ENCODE measurements around the gene MYLK2. TPM values are rescaled to one million over a fixed set of nuclear protein-coding genes. Genes with fewer than 3 reads are reported as not detected.

The MYLK2 gene
- total RNA-seq (2014; rRNA removed; shearing (Covaris generic)), result 0.21 TPM in 1 of 2 replicates, not detected in the other

GRCh38 chr20:31819083-31819784 lies at the start of gene MYLK2:
MYLK2 (plus strand) TSS chr20:31819356; CDS start chr20:31819581, 225 bp downstream.
- no peaks in the 10 kb centered on the region for H3K27me3 ChIP-seq (ENCODE audit: control insufficient read depth, insufficient read depth, low read length)
- H3K36me3 ChIP-seq (replicated peaks; ENCODE audit: control insufficient read depth, insufficient read depth, low read length), result no peaks in the 10 kb centered on the region
- peak; percentile 61 for DNase-seq
- no peak within 1 kb of the TSS for H3K4me3 ChIP-seq (ENCODE audit: insufficient read depth, low read depth, low read length)

DNA sequence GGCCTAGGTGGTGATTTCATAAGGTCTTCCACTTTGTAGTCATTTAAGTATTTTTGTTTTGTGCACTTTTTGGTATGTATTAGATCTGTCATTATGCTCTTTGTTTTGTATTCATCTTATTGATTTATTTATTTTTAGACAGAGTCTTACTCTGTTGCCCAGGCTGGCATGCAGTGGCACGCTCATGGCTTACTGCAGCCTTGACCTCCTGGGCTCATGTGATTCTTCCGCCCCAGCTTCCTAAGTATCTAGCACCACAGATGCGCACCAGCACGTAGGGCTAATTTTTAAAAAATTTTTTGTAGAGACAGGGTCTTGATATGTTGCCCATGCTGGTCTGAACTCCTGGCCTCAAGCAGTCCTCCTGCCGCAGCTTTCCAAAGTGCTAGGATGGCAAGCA lies 49.5 kb upstream of the MYLK2 start:
- no peak for DNase-seq
- peaks cover 40% of the 10 kb centered on the region for H3K36me3 ChIP-seq (replicated peaks; ENCODE audit: control insufficient read depth, insufficient read depth, low read length)
- no peaks in the 10 kb centered on the region for H3K27me3 ChIP-seq (ENCODE audit: control insufficient read depth, insufficient read depth, low read length)
- H3K4me3 ChIP-seq (ENCODE audit: insufficient read depth, low read depth, low read length), result no peak overlapping the region

DNA sequence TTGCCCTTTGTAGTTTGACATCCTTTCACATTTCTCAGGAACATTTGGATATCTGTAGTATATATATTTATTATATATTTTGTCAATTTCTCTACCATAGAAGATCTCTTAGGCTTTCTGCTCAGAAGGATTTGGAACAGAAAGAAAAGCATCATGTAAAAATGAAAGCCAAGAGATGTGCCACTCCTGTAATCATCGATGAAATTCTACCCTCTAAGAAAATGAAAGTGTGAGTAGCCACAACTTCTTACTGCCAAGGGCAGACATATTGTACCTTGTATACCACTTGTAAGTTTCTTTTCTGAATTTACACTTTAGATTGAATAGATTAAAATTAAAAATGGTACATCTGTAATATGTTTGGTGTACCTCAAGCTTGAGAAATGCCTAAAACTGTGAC lies 48.9 kb upstream of the MYLK2 start:
- peaks cover 40% of the 10 kb centered on the region for H3K36me3 ChIP-seq (replicated peaks; ENCODE audit: control insufficient read depth, insufficient read depth, low read length)

GRCh38 chr20:31774408-31774807 lies 44.7 kb upstream of the MYLK2 start:
- H3K36me3 ChIP-seq (replicated peaks; ENCODE audit: control insufficient read depth, insufficient read depth, low read length), result peaks cover 49% of the 10 kb centered on the region
- DNase-seq, result no peak
- no peak overlapping the region for H3K4me3 ChIP-seq (ENCODE audit: insufficient read depth, low read depth, low read length)

More for the DNA sequence above, 48.9 kb upstream of the MYLK2 start:
- DNase-seq, result no peak
- H3K27me3 ChIP-seq (ENCODE audit: control insufficient read depth, insufficient read depth, low read length), result no peaks in the 10 kb centered on the region
- no peak overlapping the region for H3K4me3 ChIP-seq (ENCODE audit: insufficient read depth, low read depth, low read length)

DNA sequence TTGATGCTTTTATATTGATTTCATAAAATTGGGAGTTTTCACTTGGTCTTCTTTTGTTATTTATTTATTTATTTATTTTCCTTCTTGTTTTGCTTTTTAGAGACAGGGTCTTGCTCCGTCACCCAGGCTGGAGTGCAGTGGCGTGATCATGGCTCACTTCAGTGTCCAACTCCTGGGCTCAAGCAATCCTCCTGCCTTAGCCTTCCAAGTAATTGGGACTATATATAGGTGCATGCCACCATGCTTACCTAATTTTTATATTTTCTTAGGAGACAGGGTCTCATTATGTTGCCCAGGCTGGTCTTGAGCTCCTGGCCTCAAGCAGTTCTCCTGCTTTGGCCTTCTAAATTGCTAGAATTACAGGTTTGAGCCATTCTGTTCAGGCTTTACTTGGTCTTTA lies 38.3 kb upstream of the MYLK2 start:
- H3K27me3 ChIP-seq (ENCODE audit: control insufficient read depth, insufficient read depth, low read length), result no peaks in the 10 kb centered on the region
- H3K4me3 ChIP-seq (ENCODE audit: insufficient read depth, low read depth, low read length), result no peak overlapping the region
- no peak for DNase-seq
- H3K36me3 ChIP-seq (replicated peaks; ENCODE audit: control insufficient read depth, insufficient read depth, low read length), result peaks cover 49% of the 10 kb centered on the region

More at GRCh38 chr20:31774408-31774807, 44.7 kb upstream of the MYLK2 start:
- no peaks in the 10 kb centered on the region for H3K27me3 ChIP-seq (ENCODE audit: control insufficient read depth, insufficient read depth, low read length)

DNA sequence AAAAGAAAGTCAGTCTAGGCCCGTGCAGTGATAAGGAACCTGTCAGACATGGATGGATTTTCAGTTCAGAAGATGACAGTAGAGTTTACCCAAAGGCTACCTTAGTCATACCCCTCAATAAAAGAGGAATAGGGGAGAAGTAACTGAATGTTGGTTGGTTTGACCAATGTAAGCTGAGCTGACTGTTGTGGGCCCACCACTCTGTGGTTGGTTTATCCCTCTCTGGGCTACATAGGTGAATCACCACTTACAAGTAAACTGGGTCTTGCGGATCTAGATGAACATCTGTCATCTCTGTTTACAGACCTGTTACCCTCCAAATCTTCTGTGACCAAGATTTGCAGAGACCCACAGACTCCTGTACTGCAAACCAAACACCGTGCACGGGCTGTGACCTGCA lies 37.2 kb upstream of the MYLK2 start:
- Histone ChIP-seq H3K4me3 (ENCODE audit: insufficient read depth, low read depth, low read length) (no peak overlapping the region), H3K36me3 (replicated peaks; ENCODE audit: control insufficient read depth, insufficient read depth, low read length) (peaks cover 53% of the 10 kb centered on the region), H3K27me3 (ENCODE audit: control insufficient read depth, insufficient read depth, low read length) (no peaks in the 10 kb centered on the region)
- DNase-seq, result no peak

GRCh38 chr20:31784354-31785044 lies 34.7 kb upstream of the MYLK2 start:
- peaks cover 47% of the 10 kb centered on the region for H3K36me3 ChIP-seq (replicated peaks; ENCODE audit: control insufficient read depth, insufficient read depth, low read length)

DNA sequence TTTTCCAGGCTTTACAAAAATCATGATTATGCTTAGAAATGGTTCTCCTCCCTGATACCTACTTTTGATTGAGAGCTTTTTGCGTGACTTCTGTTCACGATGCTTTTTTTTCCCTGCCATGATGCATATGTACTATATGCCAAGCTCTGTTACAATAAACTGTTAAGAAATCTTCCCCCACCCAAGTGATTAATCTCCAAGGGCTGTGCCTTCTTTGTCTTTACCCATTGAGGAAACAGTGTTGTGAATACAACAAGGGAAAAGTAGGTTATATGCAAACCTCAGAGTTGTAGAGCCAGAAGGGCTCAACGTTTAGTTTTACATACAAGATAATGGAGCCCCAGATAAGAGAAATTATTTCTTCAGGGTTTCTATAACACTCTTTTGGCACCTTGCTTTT lies 34.1 kb upstream of the MYLK2 start:
- Histone ChIP-seq H3K36me3 (replicated peaks; ENCODE audit: control insufficient read depth, insufficient read depth, low read length) (peaks cover 47% of the 10 kb centered on the region), H3K4me3 (ENCODE audit: insufficient read depth, low read depth, low read length) (no peak overlapping the region), H3K27me3 (ENCODE audit: control insufficient read depth, insufficient read depth, low read length) (no peaks in the 10 kb centered on the region)
- DNase-seq, result no peak

More at GRCh38 chr20:31784354-31785044, 34.7 kb upstream of the MYLK2 start:
- DNase-seq, result peak; percentile 35
- Histone ChIP-seq H3K4me3 (ENCODE audit: insufficient read depth, low read depth, low read length) (no peak overlapping the region), H3K27me3 (ENCODE audit: control insufficient read depth, insufficient read depth, low read length) (no peaks in the 10 kb centered on the region)

DNA sequence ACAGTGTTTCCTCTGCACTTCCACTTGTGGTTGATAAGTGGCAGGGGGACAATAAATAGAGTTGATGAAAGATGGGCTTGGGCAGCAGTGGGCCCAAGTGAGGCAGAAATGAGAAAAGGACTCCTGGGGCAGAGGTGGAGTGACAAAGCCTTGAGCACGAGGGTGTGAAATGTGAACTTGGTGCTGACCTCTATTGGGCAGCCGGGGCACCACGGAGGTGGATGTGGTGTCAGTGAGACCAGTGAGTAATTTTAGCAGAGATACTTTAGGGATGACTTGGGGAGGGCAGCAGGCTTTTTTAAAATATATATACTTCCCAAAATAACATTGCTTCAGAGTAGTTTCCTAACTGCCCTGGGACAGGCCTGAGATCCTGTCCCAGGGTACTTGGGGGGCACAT lies 30.6 kb upstream of the MYLK2 start:
- peak; percentile 70 for DNase-seq
- no peaks in the 10 kb centered on the region for H3K27me3 ChIP-seq (ENCODE audit: control insufficient read depth, insufficient read depth, low read length)
- peaks cover 50% of the 10 kb centered on the region for H3K36me3 ChIP-seq (replicated peaks; ENCODE audit: control insufficient read depth, insufficient read depth, low read length)
- H3K4me3 ChIP-seq (ENCODE audit: insufficient read depth, low read depth, low read length), result no peak overlapping the region

GRCh38 chr20:31790401-31790800 lies 28.8 kb upstream of the MYLK2 start:
- no peaks in the 10 kb centered on the region for H3K27me3 ChIP-seq (ENCODE audit: control insufficient read depth, insufficient read depth, low read length)
- H3K36me3 ChIP-seq (replicated peaks; ENCODE audit: control insufficient read depth, insufficient read depth, low read length), result peaks cover 53% of the 10 kb centered on the region
- H3K4me3 ChIP-seq (ENCODE audit: insufficient read depth, low read depth, low read length), result no peak overlapping the region
- no peak for DNase-seq

- no peak overlapping the region for H3K4me3 ChIP-seq (ENCODE audit: insufficient read depth, low read depth, low read length)
- no peaks in the 10 kb centered on the region for H3K27me3 ChIP-seq (ENCODE audit: control insufficient read depth, insufficient read depth, low read length)
- H3K36me3 ChIP-seq (replicated peaks; ENCODE audit: control insufficient read depth, insufficient read depth, low read length), result peaks cover 55% of the 10 kb centered on the region
- no peak for DNase-seq
Observed at GRCh38 chr20:31797364-31797763, 21.8 kb upstream of the MYLK2 start.

DNA sequence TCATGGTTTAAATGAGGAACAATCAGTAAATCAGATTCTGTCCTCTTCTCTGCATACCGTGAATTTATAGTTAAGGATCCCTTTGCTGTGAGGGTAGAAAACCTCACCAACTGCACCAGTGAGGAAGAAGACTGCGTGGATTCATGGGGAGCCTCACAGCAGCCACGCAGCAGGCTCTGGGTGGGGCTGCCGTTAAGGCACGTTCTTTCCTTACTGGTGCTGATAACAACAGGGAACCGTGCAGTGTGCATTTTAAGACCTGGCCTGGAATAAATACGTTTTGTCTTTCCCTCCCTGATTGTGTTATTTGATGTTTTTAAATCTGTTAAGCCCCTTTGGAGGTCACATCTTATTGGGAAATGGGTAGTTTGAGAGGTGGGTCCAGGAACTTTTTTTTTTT lies 17.6 kb upstream of the MYLK2 start:
- no peak for DNase-seq
- H3K4me3 ChIP-seq (ENCODE audit: insufficient read depth, low read depth, low read length), result no peak overlapping the region
- peaks cover 44% of the 10 kb centered on the region for H3K36me3 ChIP-seq (replicated peaks; ENCODE audit: control insufficient read depth, insufficient read depth, low read length)
- H3K27me3 ChIP-seq (ENCODE audit: control insufficient read depth, insufficient read depth, low read length), result no peaks in the 10 kb centered on the region

- no peak overlapping the region for H3K4me3 ChIP-seq (ENCODE audit: insufficient read depth, low read depth, low read length)
- no peak for DNase-seq
- peaks cover 32% of the 10 kb centered on the region for H3K36me3 ChIP-seq (replicated peaks; ENCODE audit: control insufficient read depth, insufficient read depth, low read length)
- no peaks in the 10 kb centered on the region for H3K27me3 ChIP-seq (ENCODE audit: control insufficient read depth, insufficient read depth, low read length)
Observed at GRCh38 chr20:31803552-31804291, 15.4 kb upstream of the MYLK2 start.

DNA sequence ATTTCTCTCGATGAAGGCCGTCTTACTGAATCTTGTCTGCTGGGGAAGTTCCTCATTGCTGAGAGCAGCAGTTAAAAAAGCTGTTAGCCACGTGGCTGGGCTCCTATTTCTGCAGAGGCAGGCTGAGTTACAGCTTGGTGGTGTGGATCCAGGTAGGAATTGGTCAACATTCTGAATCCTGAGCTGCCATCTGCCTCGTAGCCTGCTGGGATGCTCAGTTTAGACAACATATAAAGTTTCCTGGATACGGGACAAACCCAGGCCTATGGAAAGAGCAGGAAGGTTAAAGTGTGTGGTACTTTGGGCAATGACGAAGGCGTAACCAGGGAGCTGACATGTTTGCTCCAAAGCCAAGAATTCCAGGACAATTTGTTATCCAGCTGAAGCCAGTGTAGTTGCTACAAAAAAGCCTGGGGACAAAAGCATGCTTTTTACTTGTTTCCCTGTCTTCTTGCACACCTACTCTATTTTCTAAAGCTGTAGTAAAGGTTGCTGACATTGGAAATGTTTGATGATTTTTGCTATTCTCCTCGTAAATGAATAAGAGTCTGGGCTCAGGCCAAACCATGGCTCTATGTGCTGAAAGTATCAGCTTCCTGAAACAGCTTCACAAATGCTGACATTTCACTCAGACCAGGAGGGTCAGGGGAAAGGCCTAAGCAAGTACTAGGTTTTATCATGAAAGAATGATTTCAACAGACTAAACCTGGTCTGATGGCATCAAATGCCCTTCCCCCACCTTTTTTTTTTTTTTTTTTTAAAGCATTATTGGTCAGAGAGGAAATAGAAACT lies 12.4 kb upstream of the MYLK2 start:
- Histone ChIP-seq H3K4me3 (ENCODE audit: insufficient read depth, low read depth, low read length) (no peak overlapping the region), H3K36me3 (replicated peaks; ENCODE audit: control insufficient read depth, insufficient read depth, low read length) (peaks cover 11% of the 10 kb centered on the region), H3K27me3 (ENCODE audit: control insufficient read depth, insufficient read depth, low read length) (no peaks in the 10 kb centered on the region)
- DNase-seq, result no peak

Measured in H7 (cell line).